Measurements from ENCODE around the gene CBLB.

The CBLB gene

GRCh38 chr3:105611304-105612192 is 257.3 kb downstream of the CBLB start:
- DNase-seq: no peak

GRCh38 chr3:105610473-105610872 is 258.3 kb downstream of the CBLB start:
- DNase-seq: no peak

- no peak for DNase-seq
Observed at GRCh38 chr3:105608623-105609022, 260.2 kb downstream of the CBLB start.

- no peak for DNase-seq
Observed at GRCh38 chr3:105606016-105606415, 262.8 kb downstream of the CBLB start.
